GM21825 (cell line): ENCODE data around the gene SIT1.

ENCODE experiments used
- ATAC-seq: cut with Tn5 transposase; IDR thresholded peaks from one replicate; pipeline ENCODE4 v1.9.1; 2021; ENCODE audit warnings: mild to moderate bottlenecking, moderate library complexity; ENCODE audit not compliant: unreplicated experiment

The SIT1 gene

DNA sequence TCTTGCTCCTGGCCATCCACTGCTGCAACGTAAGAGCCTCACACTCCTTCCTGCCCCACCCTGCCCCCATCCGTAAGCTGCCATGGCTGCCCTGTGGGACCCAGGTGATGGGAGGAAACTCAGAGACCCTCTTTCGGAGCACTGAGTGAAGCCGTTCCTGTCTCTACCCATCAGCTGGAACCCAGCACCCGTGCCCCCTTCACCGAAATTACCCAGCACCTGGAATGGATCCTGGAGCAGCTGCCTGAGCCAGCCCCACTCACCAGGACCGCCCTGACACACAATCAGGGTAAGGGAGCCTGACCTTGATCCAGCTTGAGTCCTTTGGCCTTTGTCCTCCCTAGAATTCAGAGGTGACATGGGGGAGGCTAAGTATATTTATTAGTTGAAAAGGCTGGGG, 42.5 kb downstream of the SIT1 start:
- no peak for ATAC-seq

GRCh38 chr9:35606726-35607125, 44.0 kb downstream of the SIT1 start:
- ATAC-seq, result no peak

DNA sequence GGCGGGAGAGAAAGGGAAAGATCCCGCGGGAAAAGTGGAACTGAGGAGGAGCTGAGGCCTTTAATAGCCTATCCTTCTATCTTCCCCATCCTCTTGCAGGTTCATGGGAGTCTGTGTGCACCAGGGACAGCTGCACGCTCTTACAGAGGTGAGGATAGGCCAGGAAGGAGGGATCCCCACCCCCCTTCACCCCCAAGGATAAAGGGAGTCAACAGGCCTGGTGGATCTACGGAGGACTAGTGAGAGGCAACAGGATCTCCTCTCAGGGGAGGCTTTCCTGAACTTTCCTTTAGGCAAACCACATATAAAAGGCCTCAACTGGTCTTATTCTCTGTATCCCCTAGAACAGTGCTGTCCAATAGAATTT, 44.6 kb downstream of the SIT1 start:
- ATAC-seq, result no peak

DNA sequence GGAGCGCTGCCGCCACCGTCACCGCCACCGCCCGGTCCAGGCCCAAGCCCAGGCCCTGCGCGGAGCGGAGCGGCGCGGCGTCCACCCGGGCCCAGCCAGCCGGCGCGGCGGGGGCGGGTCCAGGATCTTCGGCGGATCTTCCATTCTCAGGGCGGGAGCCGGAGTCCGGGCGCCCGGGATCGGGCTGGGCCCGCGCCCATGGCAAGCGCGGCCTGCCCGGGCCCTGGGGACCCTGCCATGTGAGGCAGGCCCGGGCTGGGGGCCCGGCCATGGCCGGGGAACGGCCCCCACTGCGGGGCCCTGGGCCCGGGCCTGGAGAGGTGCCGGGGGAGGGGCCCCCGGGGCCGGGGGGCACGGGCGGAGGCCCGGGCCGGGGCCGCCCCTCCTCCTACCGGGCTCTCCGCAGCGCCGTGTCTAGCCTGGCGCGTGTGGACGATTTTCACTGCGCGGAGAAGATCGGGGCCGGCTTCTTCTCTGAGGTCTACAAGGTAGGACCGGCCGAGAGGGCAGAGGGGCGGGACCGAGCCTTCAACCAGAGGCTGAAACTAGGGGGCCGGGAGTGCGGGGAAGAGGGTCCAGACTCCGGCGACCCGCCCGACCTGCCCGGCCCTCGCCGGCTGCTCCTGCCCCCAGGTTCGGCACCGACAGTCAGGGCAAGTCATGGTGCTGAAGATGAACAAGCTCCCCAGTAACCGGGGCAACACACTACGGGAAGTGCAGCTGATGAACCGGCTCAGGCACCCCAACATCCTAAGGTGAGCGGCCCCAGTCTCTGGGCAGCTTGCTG, 45.2 kb downstream of the SIT1 start:
- ATAC-seq, result peak; percentile 5

DNA sequence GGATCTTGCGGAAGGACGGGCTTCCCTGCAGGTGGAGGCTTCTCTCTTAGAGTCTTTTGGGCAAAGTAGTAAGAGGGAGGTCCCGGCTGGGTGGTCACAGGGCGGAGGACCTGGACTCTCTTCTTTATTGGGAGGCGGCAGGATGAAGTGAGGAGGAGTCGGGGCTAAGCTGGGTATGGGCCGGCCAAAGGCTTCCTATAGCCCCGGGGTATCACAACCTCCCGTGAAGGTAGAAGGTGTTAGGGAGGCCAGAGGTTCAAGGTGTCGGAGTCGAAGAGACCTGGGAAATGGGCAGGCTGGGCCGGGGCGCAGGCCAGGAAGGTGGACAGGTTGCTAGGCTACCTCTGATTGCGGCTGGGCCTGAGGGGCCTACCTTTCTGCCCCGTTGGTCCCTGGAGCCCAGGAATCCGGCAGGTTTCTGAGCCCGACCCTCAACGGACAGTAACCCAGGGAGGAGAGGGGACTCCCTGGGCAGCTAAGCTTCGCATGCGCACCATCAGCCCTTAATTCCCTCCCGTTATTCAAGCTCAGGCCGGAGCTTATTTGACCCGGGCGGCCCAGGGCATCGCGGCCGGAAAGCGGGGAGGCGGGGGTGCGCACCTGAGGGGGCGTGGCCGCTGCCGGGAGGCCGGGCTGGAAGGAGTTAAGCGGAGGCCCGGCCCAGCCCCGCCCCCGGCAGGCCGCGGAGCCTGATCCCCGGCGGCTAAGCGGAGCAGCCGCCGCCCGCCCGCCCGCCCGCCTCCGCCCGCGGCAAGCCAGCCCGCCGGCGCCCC, 46.0 kb downstream of the SIT1 start, which contains the start of gene TESK1:
TSS of gene TESK1 (plus strand) at position 685 of the 773 bp plus-strand sequence. CDS start 358 bp downstream, outside the sequence.
- ATAC-seq, result peak; percentile 50

DNA sequence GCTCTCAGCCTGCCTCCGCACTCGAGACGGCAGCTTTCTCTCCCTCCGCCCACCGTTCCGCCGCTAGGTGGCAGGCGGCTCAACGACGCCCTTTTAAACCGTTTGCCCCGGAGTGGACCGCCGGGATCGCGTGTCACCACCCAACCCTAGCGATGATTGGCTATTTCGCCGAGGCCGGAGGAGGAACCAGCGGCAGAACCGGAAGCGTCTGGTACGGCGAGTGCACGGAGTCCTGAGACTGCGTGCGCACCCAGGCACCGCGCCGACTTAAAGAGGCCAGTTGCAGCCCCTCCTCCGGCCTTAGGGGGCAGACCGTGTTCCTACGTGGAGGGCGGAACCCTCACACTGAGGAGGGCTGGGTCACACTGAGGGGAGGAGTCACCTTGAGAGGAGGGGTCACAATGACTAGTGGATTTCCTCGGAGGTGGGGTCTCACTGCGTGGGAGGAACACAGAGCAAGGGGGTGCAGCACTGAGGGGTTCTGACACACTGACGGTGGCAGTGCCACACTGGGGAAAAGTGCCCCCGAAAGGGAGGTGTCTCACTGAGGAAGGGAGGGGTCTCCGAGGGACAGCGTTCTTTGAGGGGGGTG, 46.6 kb downstream of the SIT1 start:
- peak; percentile 87 for ATAC-seq

DNA sequence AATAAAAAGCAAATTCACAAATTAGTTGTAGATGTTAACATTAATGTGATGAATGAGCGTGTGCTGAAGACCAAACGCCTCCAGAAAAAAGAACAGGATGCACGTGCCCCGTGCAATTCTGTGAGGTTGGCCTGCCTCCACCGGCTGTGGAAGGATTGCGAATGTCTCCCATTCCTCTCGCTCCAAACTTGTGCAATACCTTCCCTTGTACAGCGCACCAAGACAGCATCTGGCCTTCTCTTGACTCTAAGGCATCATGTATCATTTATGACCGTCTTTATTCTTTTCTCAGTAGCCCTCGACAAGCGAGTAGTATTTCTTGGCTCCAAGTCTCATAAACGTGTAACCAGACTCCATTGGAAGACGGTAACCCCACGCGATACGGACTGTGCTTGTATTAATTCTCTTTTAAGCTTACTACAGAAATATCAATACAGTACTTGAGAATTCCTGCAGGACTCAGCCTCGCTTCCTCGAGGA, 47.2 kb downstream of the SIT1 start:
- no peak for ATAC-seq

DNA sequence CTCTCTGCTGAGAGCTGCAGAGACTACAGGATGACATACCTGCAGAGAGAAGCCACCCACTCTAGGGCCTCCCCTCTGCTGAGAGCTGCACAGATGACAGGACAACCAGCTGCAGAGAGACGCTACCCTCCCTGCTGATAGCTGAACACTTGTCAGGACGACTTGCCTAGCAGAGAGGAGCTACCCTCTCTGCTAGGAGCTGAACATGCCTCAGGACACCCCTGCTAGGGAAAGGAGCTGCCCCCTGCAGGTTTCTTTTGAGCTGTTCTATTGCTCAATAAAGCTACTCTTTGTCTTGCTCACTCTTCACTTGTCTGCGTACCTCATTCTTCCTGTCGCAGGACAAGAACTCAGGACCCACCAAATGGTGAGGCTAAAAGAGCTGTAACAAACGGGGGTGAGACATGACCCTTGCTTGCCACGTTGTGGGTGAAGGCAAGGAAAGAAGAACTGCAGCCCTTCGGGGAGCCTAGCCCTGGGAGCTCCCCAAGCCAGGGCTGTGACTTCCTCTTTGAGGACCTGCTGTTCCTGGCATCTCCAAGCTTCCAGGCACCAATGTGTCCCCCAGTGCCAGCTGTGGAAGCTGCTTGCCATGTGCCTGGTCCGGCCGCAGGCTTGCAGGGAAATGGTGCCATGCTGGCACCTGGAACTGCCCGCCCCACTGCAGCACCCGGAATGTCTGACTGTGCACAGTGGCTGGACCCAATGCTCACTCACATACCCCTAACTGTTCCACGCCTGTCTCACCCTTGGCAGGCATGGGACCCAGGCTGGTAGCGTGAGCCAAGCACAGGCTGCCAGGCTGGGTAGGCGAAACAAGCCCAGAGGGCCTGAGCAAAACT, 50.7 kb downstream of the SIT1 start:
- ATAC-seq, result no peak
